DND-41 (cell line): ENCODE data around the gene MSI2.

Experiments used
- CTCF ChIP-seq: IDR thresholded peaks from 2 replicates; pipeline ENCODE4 v1.5.1; 2012; ENCODE audit warnings: borderline replicate concordance, low read length, moderate library complexity, mild to moderate bottlenecking; ENCODE audit not compliant: poor library complexity, severe bottlenecking; ENCODE audit errors: extremely low read depth
- EZH2 ChIP-seq: IDR thresholded peaks from 3 replicates; pipeline ENCODE4 v1.6.1; 2012; ENCODE audit warnings: borderline replicate concordance, low read depth, mild to moderate bottlenecking, moderate library complexity, low read length, inconsistent platforms; ENCODE audit not compliant: severe bottlenecking

DNA sequence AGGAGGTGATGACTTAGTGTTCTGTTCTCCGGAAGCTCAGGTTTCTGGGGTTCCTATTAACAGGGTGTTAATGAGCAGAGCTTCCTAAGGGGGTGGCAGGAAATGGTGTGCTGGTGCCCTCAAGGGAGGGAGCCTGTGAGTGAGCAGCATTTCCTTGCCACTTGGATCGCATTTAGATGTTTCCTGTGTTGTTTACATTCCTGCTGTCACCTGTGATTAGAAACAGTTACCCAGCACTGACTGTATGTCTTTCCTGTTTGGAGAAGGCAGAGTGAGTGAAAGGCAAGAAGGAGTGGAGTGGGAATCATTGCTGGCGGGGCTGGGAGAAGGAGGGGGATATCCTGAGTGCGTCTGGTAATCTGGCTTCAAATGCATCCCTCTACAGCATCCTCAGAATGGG, 274.2 kb downstream of the MSI2 start:
- TF ChIP-seq CTCF: peak; percentile 23
- no peak for TF ChIP-seq EZH2
